H1 (cell line): ENCODE measurements around the gene MYO1A. TPM values are rescaled to one million over a fixed set of nuclear protein-coding genes. Genes with fewer than 3 reads are reported as not detected.

ENCODE experiments used
- CTCF ChIA-PET: fragments of 300-600 bp; sonication (Branson Sonifier 250); formaldehyde crosslinking; loops from one replicate; lab custom pipeline; 2021; ENCODE audit not compliant: partially characterized antibody; lab: Charles Lee
- POLR2A ChIA-PET: fragments of 300-600 bp; sonication (Branson Sonifier 250); formaldehyde crosslinking; loops from one replicate; lab custom pipeline; 2021; ENCODE audit warnings: inconsistent platforms; ENCODE audit not compliant: partially characterized antibody; lab: Charles Lee
- DNase-seq, 2 experiments: peaks; one replicate each; pipeline versions ENCODE4 v3.0.0 to v3.0.0-alpha.2; 2010 to 2022; ENCODE audit warnings: low spot score in 2 of 2, low read depth in 1 of 2, mixed read lengths in 1 of 2
- FAIRE-seq: peaks from 2 replicates; lab custom pipeline; 2011; peaks lifted over from hg19 to GRCh38; lab: Jason Lieb, UNC
- H2AFZ ChIP-seq: 2 replicates; pipeline ENCODE4 v1.8.1; 2012; ENCODE audit warnings: low read length, inconsistent platforms
- H2AK5ac ChIP-seq: 2 replicates; pipeline ENCODE4 v1.6.1; 2013; ENCODE audit warnings: low read depth, low read length
- H2BK120ac ChIP-seq: replicated peaks from 2 replicates; pipeline ENCODE3; 2013; ENCODE audit warnings: low read depth, low read length, inconsistent platforms
- H2BK12ac ChIP-seq: 2 replicates; pipeline ENCODE4 v1.6.1; 2013; ENCODE audit warnings: low read depth, low read length
- H2BK15ac ChIP-seq: 2 replicates; pipeline ENCODE4 v1.6.1; 2013; ENCODE audit warnings: low read length
- H2BK20ac ChIP-seq: 2 replicates; pipeline ENCODE4 v1.6.1; 2013; ENCODE audit warnings: low read length
- H2BK5ac ChIP-seq: 2 replicates; pipeline ENCODE4 v1.6.1; 2013; ENCODE audit warnings: low read depth, low read length
- H3K14ac ChIP-seq: 2 replicates; pipeline ENCODE4 v1.6.1; 2013; ENCODE audit warnings: inconsistent platforms; ENCODE audit not compliant: insufficient read length
- H3K18ac ChIP-seq: 2 replicates; pipeline ENCODE4 v1.6.1; 2013; ENCODE audit warnings: low read length; ENCODE audit errors: extremely low read depth
- H3K23ac ChIP-seq: 2 replicates; pipeline ENCODE4 v1.6.1; 2013; ENCODE audit warnings: inconsistent platforms; ENCODE audit not compliant: insufficient read length
- H3K23me2 ChIP-seq: 2 replicates; pipeline ENCODE4 v1.6.1; 2013; ENCODE audit warnings: low read depth, low read length
- H3K27ac ChIP-seq: 2 replicates; pipeline ENCODE4 v1.6.1; 2011; ENCODE audit warnings: low read depth, low read length, inconsistent platforms
- H3K27me3 ChIP-seq, 4 experiments: replicated peaks in 1 of 4; 1 replicate in 1 of 4; 2 replicates in 3 of 4; pipeline versions ENCODE4 v1.6.1 to v1.8.1; 2011 to 2013; ENCODE audit warnings: low read length in 3 of 4, mild to moderate bottlenecking in 3 of 4, inconsistent platforms in 2 of 4, mixed read lengths in 2 of 4, moderate library complexity in 1 of 4; ENCODE audit not compliant: control insufficient read depth in 3 of 4, insufficient read depth in 3 of 4; ENCODE audit errors: extremely low read depth in 1 of 4
- H3K36me3 ChIP-seq, 4 experiments: 2 replicates each; pipeline versions ENCODE4 v1.6.1 to v1.8.1; 2011 to 2013; ENCODE audit warnings: mild to moderate bottlenecking in 4 of 4, low read length in 3 of 4, moderate library complexity in 2 of 4, control low read depth in 1 of 4, inconsistent platforms in 1 of 4; ENCODE audit not compliant: insufficient read depth in 4 of 4, control insufficient read depth in 2 of 4
- H3K4ac ChIP-seq: replicated peaks from 2 replicates; pipeline ENCODE3; 2013; ENCODE audit warnings: low read length, low read depth, mixed read lengths, inconsistent platforms; ENCODE audit not compliant: insufficient read length
- H3K4me1 ChIP-seq, 4 experiments: replicated peaks in 1 of 4; 1 replicate in 1 of 4; 2 replicates in 3 of 4; pipeline versions ENCODE4 v1.6.1 to v1.8.1; 2011 to 2013; ENCODE audit warnings: low read length in 3 of 4, inconsistent platforms in 2 of 4, mixed read lengths in 1 of 4; ENCODE audit not compliant: insufficient read depth in 4 of 4, control insufficient read depth in 3 of 4
- H3K4me2 ChIP-seq, 2 experiments: 2 replicates each; pipeline versions ENCODE4 v1.6.1 to v1.8.1; 2011 to 2013; ENCODE audit warnings: low read depth in 2 of 2, low read length in 2 of 2, control low read depth in 1 of 2, inconsistent platforms in 1 of 2, mild to moderate bottlenecking in 1 of 2; ENCODE audit not compliant: insufficient read depth in 1 of 2
- H3K4me3 ChIP-seq, 4 experiments: fragments of 200-600, 300-600 bp in 1 of 4; sonication (generic), shearing (Covaris generic), sonication (Bioruptor Twin) in 1 of 4; 2 replicates each; pipeline versions ENCODE4 v1.5.1 to v1.8.1; 2011 to 2016; ENCODE audit warnings: low read length in 4 of 4, low read depth in 3 of 4, control low read depth in 2 of 4, inconsistent platforms in 2 of 4, mild to moderate bottlenecking in 2 of 4, mixed read lengths in 1 of 4, moderate library complexity in 1 of 4; ENCODE audit not compliant: insufficient read depth in 2 of 4; ENCODE audit errors: extremely low read depth in 1 of 4
- H3K56ac ChIP-seq: replicated peaks from 2 replicates; pipeline ENCODE3; 2013; ENCODE audit warnings: low read depth, mild to moderate bottlenecking, mixed read lengths, low read length, inconsistent platforms; ENCODE audit not compliant: insufficient read length
- H3K79me1 ChIP-seq: 2 replicates; pipeline ENCODE4 v1.6.1; 2013; ENCODE audit warnings: low read depth, low read length, control low read depth
- H3K79me2 ChIP-seq, 2 experiments: 2 replicates each; pipeline versions ENCODE4 v1.6.1 to v1.8.1; 2012 to 2013; ENCODE audit warnings: low read length in 2 of 2, mild to moderate bottlenecking in 2 of 2, inconsistent platforms in 1 of 2; ENCODE audit not compliant: insufficient read depth in 2 of 2, control insufficient read depth in 1 of 2
- H3K9ac ChIP-seq, 4 experiments: replicated peaks in 1 of 4; 1 replicate in 1 of 4; 2 replicates in 3 of 4; pipeline versions ENCODE4 v1.6.1 to v1.8.1; 2011 to 2013; ENCODE audit warnings: low read depth in 3 of 4, low read length in 3 of 4, control low read depth in 2 of 4, mild to moderate bottlenecking in 2 of 4, moderate library complexity in 2 of 4, inconsistent platforms in 1 of 4; ENCODE audit errors: extremely low read depth in 1 of 4
- H3K9me3 ChIP-seq, 2 experiments: 2 replicates each; pipeline versions ENCODE4 v1.6.1 to v1.8.1; 2012 to 2013; ENCODE audit warnings: mild to moderate bottlenecking in 2 of 2, moderate library complexity in 2 of 2, control low read depth in 1 of 2, inconsistent platforms in 1 of 2, low read depth in 1 of 2, low read length in 1 of 2, mixed read lengths in 1 of 2; ENCODE audit not compliant: insufficient read depth in 2 of 2
- H4K20me1 ChIP-seq, 2 experiments: replicated peaks in 1 of 2; 2 replicates each; pipeline versions ENCODE3 to v1.8.1; 2011 to 2013; ENCODE audit warnings: inconsistent platforms in 2 of 2, low read length in 2 of 2, mild to moderate bottlenecking in 1 of 2; ENCODE audit not compliant: insufficient read depth in 2 of 2, control insufficient read depth in 1 of 2
- H4K5ac ChIP-seq: 2 replicates; pipeline ENCODE4 v1.6.1; 2013; ENCODE audit warnings: low read length, low read depth, mixed read lengths, inconsistent platforms; ENCODE audit not compliant: insufficient read length
- H4K8ac ChIP-seq: 2 replicates; pipeline ENCODE4 v1.8.0; 2013; ENCODE audit warnings: mild to moderate bottlenecking, moderate library complexity, low read length, inconsistent platforms; ENCODE audit not compliant: insufficient read depth; ENCODE audit errors: extremely low read depth
- H4K91ac ChIP-seq: replicated peaks from 2 replicates; pipeline ENCODE3; 2013; ENCODE audit warnings: low read length, mixed read lengths, inconsistent platforms; ENCODE audit not compliant: insufficient read length
- ASH2L ChIP-seq: fragments of 200-600, 300-600 bp; sonication (generic); IDR thresholded peaks from one replicate; pipeline ENCODE4 v1.7.1; 2017; ENCODE audit warnings: low read length
- BACH1 ChIP-seq: IDR thresholded peaks from 2 replicates; pipeline ENCODE4 v1.6.1; 2012; ENCODE audit warnings: low read length, improper control_type of control experiment
- CBX8 ChIP-seq: fragments of 300-800, 300-1000 bp; sonication (generic); IDR thresholded peaks from 2 replicates; pipeline ENCODE4 v1.7.1; 2016; ENCODE audit warnings: low read depth, low read length, borderline replicate concordance
- CEBPB ChIP-seq: IDR thresholded peaks from 2 replicates; pipeline ENCODE4 v1.6.1; 2012; ENCODE audit warnings: low read depth, low read length
- NANOG ChIP-seq: IDR thresholded peaks from 2 replicates; pipeline ENCODE4 v1.6.1; 2011; ENCODE audit warnings: low read length, low read depth, mild to moderate bottlenecking, inconsistent platforms; ENCODE audit not compliant: insufficient read depth, poor library complexity, severe bottlenecking
- NRF1 ChIP-seq: IDR thresholded peaks from 2 replicates; pipeline ENCODE4 v1.6.1; 2011; ENCODE audit warnings: mild to moderate bottlenecking, low read depth, low read length, improper control_type of control experiment
- POLR2A ChIP-seq, 2 experiments: IDR thresholded peaks; 1 replicate in 1 of 2; 2 replicates in 1 of 2; pipeline ENCODE4 v1.6.1; 2011; ENCODE audit warnings: low read depth in 2 of 2, low read length in 2 of 2, mild to moderate bottlenecking in 2 of 2; ENCODE audit errors: control extremely low read depth in 1 of 2
- RFX5 ChIP-seq: IDR thresholded peaks from 2 replicates; pipeline ENCODE4 v1.6.1; 2011; ENCODE audit warnings: low read depth, low read length, improper control_type of control experiment, borderline replicate concordance
- SAP30 ChIP-seq: fragments of 300-600 bp; sonication (generic); IDR thresholded peaks from 2 replicates; pipeline ENCODE4 v1.7.1; 2012; ENCODE audit warnings: low read length, moderate library complexity, mild to moderate bottlenecking, inconsistent platforms; ENCODE audit not compliant: insufficient read depth, insufficient replicate concordance
- SIN3A ChIP-seq, 2 experiments: IDR thresholded peaks in 1 of 2; conservative IDR thresholded peaks in 1 of 2; 2 replicates each; pipeline ENCODE4 v1.6.1; 2011 to 2012; ENCODE audit warnings: low read length in 2 of 2, improper control_type of control experiment in 1 of 2, low read depth in 1 of 2, mild to moderate bottlenecking in 1 of 2
- TBP ChIP-seq: IDR thresholded peaks from 2 replicates; pipeline ENCODE4 v1.6.1; 2011; ENCODE audit warnings: low read depth, low read length, improper control_type of control experiment
- WGBS, 2 experiments: shearing (Covaris generic) in 1 of 2; methylation state at CpG; one replicate each; pipeline versions ENCODE4 v1.1.6 to v1.1.7; 2013 to 2015; ENCODE audit warnings: low lambda C conversion rate in 2 of 2, mixed read lengths in 2 of 2, inconsistent platforms in 1 of 2, low coverage in 1 of 2, missing lambda C conversion rate in 1 of 2; ENCODE audit not compliant: insufficient replicate concordance in 2 of 2, insufficient coverage in 1 of 2, insufficient read length in 1 of 2; ENCODE audit errors: extremely low coverage in 1 of 2, missing lambda C conversion rate in 1 of 2; 5-methylcytosine and 5-hydroxymethylcytosine counted together
- polyA plus RNA-seq, 7 experiments: library from polyadenylated mRNA; depleted of rRNA in 3 of 7; stranded (reverse) in 5 of 7; unstranded in 2 of 7; fragments of >200 nt in 5 of 7; fragments of 200-250 nt in 2 of 7; gene quantifications; 1 replicate in 5 of 7; 2 replicates in 1 of 7; 4 replicates in 1 of 7; pipeline versions ENCODE4 v1.2.1 to v1.2.3, GENCODE V29; 2011 to 2013; ENCODE audit warnings: missing spikeins in 2 of 7, mixed read lengths in 2 of 7
- total RNA-seq: library from RNA; stranded (reverse); fragmentation: NEBNext Ultra II Directional; extraction: Animal tissue kit (Norgen Biotek cat#: 25700); gene quantifications from 2 replicates; pipeline ENCODE4 v1.2.1, GENCODE V29; 2021

MYO1A gene
- total and polyA plus RNA-seq, 2 of the 8 experiments (the other 6 are each of a cell fraction or from before 2014, with no cell fraction given): 0.54 to 0.77 TPM

- 91% methylated on average over 10 of the region's 10 CpGs; no CpG with 5 or more reads in 1 of the 2 experiments for WGBS, 2 experiments
- Histone ChIP-seq H3K23ac (no peak overlapping the region), H2BK12ac (no peak overlapping the region), H3K4me1 (no peaks in the 10 kb centered on the region), H3K79me2 (no peaks in the 10 kb centered on the region), H3K27ac (no peak overlapping the region), H2AK5ac (no peak overlapping the region), H3K36me3 (no peaks in the 10 kb centered on the region), H3K4me3 (no peak overlapping the region), H3K56ac (no peak overlapping the region), H3K27me3 (no peaks in the 10 kb centered on the region), H3K4ac (no peak overlapping the region), H3K9ac (no peak overlapping the region), H2BK120ac (no peak overlapping the region), H4K5ac (no peak overlapping the region), H2BK15ac (no peak overlapping the region), H2BK20ac (no peak overlapping the region), H4K91ac (no peak overlapping the region), H3K9me3 (no peaks in the 10 kb centered on the region), H2BK5ac (no peak overlapping the region), H3K23me2 (no peaks in the 10 kb centered on the region), H4K8ac (no peak overlapping the region; the same call in 1 of the 2 replicates), H2AFZ (no peak overlapping the region), H3K14ac (no peak overlapping the region), H3K79me1 (no peaks in the 10 kb centered on the region), H3K18ac (no peak overlapping the region), H3K4me2 (no peak overlapping the region), H4K20me1 (no peaks in the 10 kb centered on the region)
- ChIA-PET CTCF (interaction anchor here (0.6 to 7.5 kb wide), 11 partner anchors 9 to 536 kb away, joined by 3 to 77 read pairs (median 4); partner anchors contain the start of gene STAT6), POLR2A (interaction anchor here (1.0 to 3.5 kb wide), 4 partner anchors 10 to 83 kb away, joined by 3 to 11 read pairs (median 4); no protein-coding TSS in a partner anchor)
- DNase-seq (no peak), FAIRE-seq (no peak)
- TF ChIP-seq BACH1 (no peak), NRF1 (no peak), CBX8 (no peak), RFX5 (no peak), CEBPB (no peak), ASH2L (no peak), POLR2A (IDR thresholded peaks at IDR 0.05; ENCODE audit: control extremely low read depth in 1 of 2, low read depth in 2 of 2, low read length in 2 of 2) (no peak), TBP (no peak), SAP30 (no peak), NANOG (no peak), SIN3A (conservative IDR thresholded peaks at IDR 0.05 in 1 of 2, IDR thresholded peaks at IDR 0.05 in 1 of 2; ENCODE audit: low read depth in 1 of 2, low read length in 2 of 2) (no peak)
Measured at GRCh38 chr12:57046947-57047890, 2.7 kb downstream of the MYO1A start.
